ENCODE data around the gene TRAK1. TPM values are rescaled to one million over a fixed set of nuclear protein-coding genes. Genes with fewer than 3 reads are reported as not detected.

TRAK1 gene
- total RNA-seq, 2 experiments from 2014 or later: 62.5 to 88.3 TPM

DNA sequence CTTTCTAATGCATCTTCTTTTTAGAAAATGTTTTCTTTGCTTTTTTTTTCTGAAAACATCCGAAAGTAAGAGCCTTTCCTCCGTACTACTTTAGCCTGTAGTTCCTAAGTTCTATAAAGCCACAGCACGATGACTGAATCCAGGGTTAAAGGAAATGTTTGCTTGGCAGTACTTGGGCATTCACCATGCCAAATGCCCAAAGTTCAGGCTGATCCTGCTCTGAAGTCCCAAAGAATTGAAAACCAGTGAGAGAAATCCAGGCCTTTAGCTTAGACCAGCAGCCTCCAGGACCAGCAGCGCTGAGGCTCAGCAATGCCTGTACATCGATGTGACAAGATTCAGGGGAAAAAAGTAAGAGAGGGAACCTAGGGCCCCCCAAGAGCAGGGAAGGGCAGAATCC, 139.7 kb downstream of the TRAK1 start:
- Histone ChIP-seq H3K9me3 (ENCODE audit: low read length) (no peaks in the 10 kb centered on the region), H3K27ac (ENCODE audit: low read depth, low read length, poor library complexity, severe bottlenecking) (no peak overlapping the region), H3K4me1 (ENCODE audit: insufficient read depth, low read length, poor library complexity, severe bottlenecking) (peaks cover 3% of the 10 kb centered on the region), H3K4me2 (ENCODE audit: low read length) (no peak overlapping the region), H3K9me2 (ENCODE audit: insufficient read depth, low read length) (no peaks in the 10 kb centered on the region), H3K36me3 (ENCODE audit: insufficient read depth, low read length) (peaks cover 6% of the 10 kb centered on the region), H3K79me2 (ENCODE audit: insufficient read depth, low read depth, low read length) (no peaks in the 10 kb centered on the region), H2AFZ (ENCODE audit: low read length) (no peak overlapping the region), H4K20me1 (ENCODE audit: insufficient read depth, low read length) (no peaks in the 10 kb centered on the region), H3K4me3 (ENCODE audit: low read depth, low read length, poor library complexity, severe bottlenecking) (no peak overlapping the region)
- TF ChIP-seq, protein P1, sequence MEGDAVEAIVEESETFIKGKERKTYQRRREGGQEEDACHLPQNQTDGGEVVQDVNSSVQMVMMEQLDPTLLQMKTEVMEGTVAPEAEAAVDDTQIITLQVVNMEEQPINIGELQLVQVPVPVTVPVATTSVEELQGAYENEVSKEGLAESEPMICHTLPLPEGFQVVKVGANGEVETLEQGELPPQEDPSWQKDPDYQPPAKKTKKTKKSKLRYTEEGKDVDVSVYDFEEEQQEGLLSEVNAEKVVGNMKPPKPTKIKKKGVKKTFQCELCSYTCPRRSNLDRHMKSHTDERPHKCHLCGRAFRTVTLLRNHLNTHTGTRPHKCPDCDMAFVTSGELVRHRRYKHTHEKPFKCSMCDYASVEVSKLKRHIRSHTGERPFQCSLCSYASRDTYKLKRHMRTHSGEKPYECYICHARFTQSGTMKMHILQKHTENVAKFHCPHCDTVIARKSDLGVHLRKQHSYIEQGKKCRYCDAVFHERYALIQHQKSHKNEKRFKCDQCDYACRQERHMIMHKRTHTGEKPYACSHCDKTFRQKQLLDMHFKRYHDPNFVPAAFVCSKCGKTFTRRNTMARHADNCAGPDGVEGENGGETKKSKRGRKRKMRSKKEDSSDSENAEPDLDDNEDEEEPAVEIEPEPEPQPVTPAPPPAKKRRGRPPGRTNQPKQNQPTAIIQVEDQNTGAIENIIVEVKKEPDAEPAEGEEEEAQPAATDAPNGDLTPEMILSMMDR (conservative IDR thresholded peaks at IDR 0.05; ENCODE audit: low read length): no peak
- TF ChIP-seq EZH2phosphoT487 (IDR thresholded peaks at IDR 0.05; ENCODE audit: borderline replicate concordance, low read depth, low read length): no peak
- POLR2A ChIA-PET: no interaction called here
- CTCF ChIA-PET (ENCODE audit: unreplicated experiment): no interaction called here
- intact Hi-C loops (cut with micrococcal nuclease; ENCODE audit: unreplicated experiment): loop anchor here (5.0 kb wide), 1 partner anchor 211 kb away; no protein-coding TSS in a partner anchor
- DNase-seq (ENCODE audit: low spot score): no peak
- no TSS peak for BruUV-seq (replicated peaks)

DNA sequence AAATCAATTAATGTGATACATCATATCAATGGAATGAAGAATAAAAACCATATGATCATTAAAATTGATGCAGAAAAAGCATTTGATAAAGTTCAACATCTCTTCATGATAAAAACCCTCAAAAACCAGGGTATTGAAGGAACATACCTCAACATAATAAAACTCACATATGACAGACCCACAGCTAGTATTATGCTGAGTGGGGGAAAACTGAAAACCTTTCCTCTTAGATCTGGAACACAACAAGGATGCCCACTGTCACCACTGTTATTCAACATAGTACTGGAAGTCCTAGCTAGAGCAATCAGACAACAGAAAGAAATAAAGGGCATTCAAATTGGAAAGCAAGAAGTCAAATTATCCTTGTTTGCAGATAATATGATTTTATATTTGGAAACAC, 144.4 kb downstream of the TRAK1 start:
- ChIA-PET POLR2A (no interaction called here), CTCF (ENCODE audit: unreplicated experiment) (no interaction called here)
- Histone ChIP-seq H3K27ac (ENCODE audit: low read depth, low read length, poor library complexity, severe bottlenecking) (no peak overlapping the region), H3K79me2 (ENCODE audit: insufficient read depth, low read depth, low read length) (no peaks in the 10 kb centered on the region), H4K20me1 (ENCODE audit: insufficient read depth, low read length) (no peaks in the 10 kb centered on the region), H3K36me3 (ENCODE audit: insufficient read depth, low read length) (no peaks in the 10 kb centered on the region), H3K9me2 (ENCODE audit: insufficient read depth, low read length) (no peaks in the 10 kb centered on the region), H2AFZ (ENCODE audit: low read length) (no peak overlapping the region), H3K4me1 (ENCODE audit: insufficient read depth, low read length, poor library complexity, severe bottlenecking) (no peaks in the 10 kb centered on the region), H3K4me3 (ENCODE audit: low read depth, low read length, poor library complexity, severe bottlenecking) (no peak overlapping the region), H3K9me3 (ENCODE audit: low read length) (peaks cover 6% of the 10 kb centered on the region; the same call in 1 of the 2 replicates), H3K4me2 (ENCODE audit: low read length) (no peak overlapping the region)
- no TSS peak for BruUV-seq (replicated peaks)
- no peak for DNase-seq (ENCODE audit: low spot score)
- TF ChIP-seq, protein P1 (conservative IDR thresholded peaks at IDR 0.05; ENCODE audit: low read length): no peak
- no peak for TF ChIP-seq EZH2phosphoT487 (IDR thresholded peaks at IDR 0.05; ENCODE audit: borderline replicate concordance, low read depth, low read length)
- intact Hi-C loops (cut with micrococcal nuclease; ENCODE audit: unreplicated experiment): no loop called here

DNA sequence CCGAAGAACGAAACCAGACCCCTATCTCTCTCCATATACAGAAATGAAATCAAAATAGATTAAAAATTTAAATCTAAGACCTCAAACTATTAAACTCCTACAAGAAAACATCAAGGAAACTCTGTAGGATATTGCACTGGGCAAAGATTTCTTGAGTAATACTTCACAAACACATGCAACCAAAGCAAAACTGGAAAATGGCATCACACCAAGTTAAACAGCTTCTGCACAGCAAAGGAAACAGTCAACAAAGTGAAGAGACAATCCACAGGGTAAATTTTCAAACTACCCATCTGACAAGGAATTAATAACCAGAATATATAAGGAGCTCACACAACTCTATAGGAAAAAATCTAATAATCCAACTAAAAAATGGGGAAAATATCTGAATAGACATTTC, 145.5 kb downstream of the TRAK1 start:
- H3K36me3 ChIP-seq (ENCODE audit: insufficient read depth, low read length): no peaks in the 10 kb centered on the region
- H3K4me3 ChIP-seq (ENCODE audit: low read depth, low read length, poor library complexity, severe bottlenecking): no peak overlapping the region
- H3K79me2 ChIP-seq (ENCODE audit: insufficient read depth, low read depth, low read length): no peaks in the 10 kb centered on the region
- BruUV-seq (replicated peaks): no TSS peak
- CTCF ChIA-PET (ENCODE audit: unreplicated experiment): no interaction called here
- H3K9me3 ChIP-seq (ENCODE audit: low read length): peaks cover 6% of the 10 kb centered on the region; the same call in 1 of the 2 replicates
- H3K4me2 ChIP-seq (ENCODE audit: low read length): no peak overlapping the region
- H2AFZ ChIP-seq (ENCODE audit: low read length): no peak overlapping the region
- no peak overlapping the region for H3K27ac ChIP-seq (ENCODE audit: low read depth, low read length, poor library complexity, severe bottlenecking)
- POLR2A ChIA-PET: no interaction called here
- no peaks in the 10 kb centered on the region for H3K4me1 ChIP-seq (ENCODE audit: insufficient read depth, low read length, poor library complexity, severe bottlenecking)
- TF ChIP-seq, protein P1 (conservative IDR thresholded peaks at IDR 0.05; ENCODE audit: low read length): no peak
- no peak for TF ChIP-seq EZH2phosphoT487 (IDR thresholded peaks at IDR 0.05; ENCODE audit: borderline replicate concordance, low read depth, low read length)
- no peaks in the 10 kb centered on the region for H3K9me2 ChIP-seq (ENCODE audit: insufficient read depth, low read length)
- H4K20me1 ChIP-seq (ENCODE audit: insufficient read depth, low read length): no peaks in the 10 kb centered on the region
- intact Hi-C loops (cut with micrococcal nuclease; ENCODE audit: unreplicated experiment): no loop called here
- no peak for DNase-seq (ENCODE audit: low spot score)

All from OCI-LY7 (cell line).